ENCODE results near the gene SLC16A4.

The SLC16A4 gene

GRCh38 chr1:110320168-110320518 is 70.7 kb downstream of the SLC16A4 start:
- H3K9me3 ChIP-seq, result peaks cover 2% of the 10 kb centered on the region; the same call in 1 of the 2 replicates
- H3K27me3 ChIP-seq (ENCODE audit: low read depth), result no peaks in the 10 kb centered on the region
- H3K36me3 ChIP-seq (replicated peaks), result no peaks in the 10 kb centered on the region
- H3K4me3 ChIP-seq, result no peak overlapping the region
- H3K4me1 ChIP-seq, result peaks cover 13% of the 10 kb centered on the region
- in situ Hi-C loops (cut with MboI; ENCODE audit: low sequenced_read_pairs), result no loop called here
- DNase-seq (ENCODE audit: low spot score in 2 of 2), result no peak

GRCh38 chr1:110319332-110320167 is 71.3 kb downstream of the SLC16A4 start:
- Histone ChIP-seq H3K4me3 (no peak overlapping the region), H3K27me3 (ENCODE audit: low read depth) (no peaks in the 10 kb centered on the region), H3K36me3 (replicated peaks) (no peaks in the 10 kb centered on the region), H3K4me1 (peaks cover 7% of the 10 kb centered on the region), H3K9me3 (peaks cover 2% of the 10 kb centered on the region; the same call in 1 of the 2 replicates)
- DNase-seq (ENCODE audit: low spot score in 2 of 2), result no peak
- in situ Hi-C loops (cut with MboI; ENCODE audit: low sequenced_read_pairs), result no loop called here

GRCh38 chr1:110318046-110318445 is 72.8 kb downstream of the SLC16A4 start:
- DNase-seq (ENCODE audit: low spot score in 2 of 2), result no peak
- no peaks in the 10 kb centered on the region for H3K27me3 ChIP-seq (ENCODE audit: low read depth)
- in situ Hi-C loops (cut with MboI; ENCODE audit: low sequenced_read_pairs), result no loop called here
- peaks cover 2% of the 10 kb centered on the region; the same call in 1 of the 2 replicates for H3K9me3 ChIP-seq
- no peak overlapping the region for H3K4me3 ChIP-seq
- no peaks in the 10 kb centered on the region for H3K36me3 ChIP-seq (replicated peaks)
- H3K4me1 ChIP-seq, result no peaks in the 10 kb centered on the region

GRCh38 chr1:110316735-110317134 is 74.1 kb downstream of the SLC16A4 start:
- in situ Hi-C loops (cut with MboI; ENCODE audit: low sequenced_read_pairs), result no loop called here
- H3K9me3 ChIP-seq, result peaks cover 2% of the 10 kb centered on the region; the same call in 1 of the 2 replicates
- DNase-seq (ENCODE audit: low spot score in 2 of 2), result no peak
- no peaks in the 10 kb centered on the region for H3K4me1 ChIP-seq
- no peaks in the 10 kb centered on the region for H3K36me3 ChIP-seq (replicated peaks)
- H3K27me3 ChIP-seq (ENCODE audit: low read depth), result no peaks in the 10 kb centered on the region
- H3K4me3 ChIP-seq, result no peak overlapping the region

All from HAP-1 (cell line).